ENCODE data around the gene HBS1L. TPM values are rescaled to one million over a fixed set of nuclear protein-coding genes. Genes with fewer than 3 reads are reported as not detected.

HBS1L gene
- polyA plus RNA-seq, 1 donor from 2014 or later = 103 TPM

DNA sequence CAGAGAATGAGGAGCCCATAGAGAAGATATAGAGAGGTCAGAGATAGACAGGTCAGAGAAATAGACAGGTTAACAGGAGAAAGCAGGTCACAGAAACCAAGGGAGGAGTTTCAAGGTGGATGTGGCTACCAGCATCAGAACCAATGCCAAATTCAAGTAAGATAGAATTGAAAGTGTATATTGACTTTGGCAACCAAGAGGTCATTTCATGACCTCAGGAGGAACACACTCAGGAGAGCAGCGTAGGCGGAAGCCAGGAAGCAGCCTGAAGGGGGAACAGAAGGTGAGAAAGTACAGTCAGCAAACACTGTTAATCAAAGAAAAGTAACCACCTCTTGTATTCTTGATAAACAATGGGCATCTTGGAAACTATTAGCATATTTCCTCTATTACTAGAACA, 70.8 kb downstream of the HBS1L start:
- Histone ChIP-seq H3K9me3 (ENCODE audit: low read length) (no peaks in the 10 kb centered on the region), H3K9ac (ENCODE audit: low read length) (no peak overlapping the region), H3F3A (ENCODE audit: insufficient read depth, low read length, poor library complexity, severe bottlenecking) (no peaks in the 10 kb centered on the region), H3K4me3 (ENCODE audit: low read length) (no peak overlapping the region), H3K4me2 (ENCODE audit: low read length) (no peak overlapping the region), H4K20me1 (ENCODE audit: insufficient read depth) (no peaks in the 10 kb centered on the region), H2AFZ (ENCODE audit: low read depth, low read length) (no peak overlapping the region), H3K27me3 (ENCODE audit: insufficient read depth, low read depth, low read length) (no peaks in the 10 kb centered on the region), H3K36me3 (ENCODE audit: insufficient read depth, low read length) (peaks cover 6% of the 10 kb centered on the region), H3K9me2 (ENCODE audit: insufficient read depth, low read length) (no peaks in the 10 kb centered on the region), H3K27ac (ENCODE audit: low read length) (no peak overlapping the region), H3K79me2 (replicated peaks; ENCODE audit: insufficient read depth, low read length) (no peaks in the 10 kb centered on the region)
- TF ChIP-seq EZH2 (IDR thresholded peaks at IDR 0.05; ENCODE audit: borderline replicate concordance, insufficient read depth, low read length, poor library complexity, severe bottlenecking) (no peak), EP300 (conservative IDR thresholded peaks at IDR 0.05; ENCODE audit: poor library complexity, severe bottlenecking) (no peak), RAD21 (conservative IDR thresholded peaks at IDR 0.05) (no peak), TAF1 (IDR thresholded peaks at IDR 0.05; ENCODE audit: low read depth) (no peak), SMC3 (conservative IDR thresholded peaks at IDR 0.05; ENCODE audit: poor library complexity) (no peak), POLR2AphosphoS5 (IDR thresholded peaks at IDR 0.05) (no peak), MXI1 (conservative IDR thresholded peaks at IDR 0.05; ENCODE audit: poor library complexity, severe bottlenecking) (no peak)
- TF ChIP-seq, protein P1, sequence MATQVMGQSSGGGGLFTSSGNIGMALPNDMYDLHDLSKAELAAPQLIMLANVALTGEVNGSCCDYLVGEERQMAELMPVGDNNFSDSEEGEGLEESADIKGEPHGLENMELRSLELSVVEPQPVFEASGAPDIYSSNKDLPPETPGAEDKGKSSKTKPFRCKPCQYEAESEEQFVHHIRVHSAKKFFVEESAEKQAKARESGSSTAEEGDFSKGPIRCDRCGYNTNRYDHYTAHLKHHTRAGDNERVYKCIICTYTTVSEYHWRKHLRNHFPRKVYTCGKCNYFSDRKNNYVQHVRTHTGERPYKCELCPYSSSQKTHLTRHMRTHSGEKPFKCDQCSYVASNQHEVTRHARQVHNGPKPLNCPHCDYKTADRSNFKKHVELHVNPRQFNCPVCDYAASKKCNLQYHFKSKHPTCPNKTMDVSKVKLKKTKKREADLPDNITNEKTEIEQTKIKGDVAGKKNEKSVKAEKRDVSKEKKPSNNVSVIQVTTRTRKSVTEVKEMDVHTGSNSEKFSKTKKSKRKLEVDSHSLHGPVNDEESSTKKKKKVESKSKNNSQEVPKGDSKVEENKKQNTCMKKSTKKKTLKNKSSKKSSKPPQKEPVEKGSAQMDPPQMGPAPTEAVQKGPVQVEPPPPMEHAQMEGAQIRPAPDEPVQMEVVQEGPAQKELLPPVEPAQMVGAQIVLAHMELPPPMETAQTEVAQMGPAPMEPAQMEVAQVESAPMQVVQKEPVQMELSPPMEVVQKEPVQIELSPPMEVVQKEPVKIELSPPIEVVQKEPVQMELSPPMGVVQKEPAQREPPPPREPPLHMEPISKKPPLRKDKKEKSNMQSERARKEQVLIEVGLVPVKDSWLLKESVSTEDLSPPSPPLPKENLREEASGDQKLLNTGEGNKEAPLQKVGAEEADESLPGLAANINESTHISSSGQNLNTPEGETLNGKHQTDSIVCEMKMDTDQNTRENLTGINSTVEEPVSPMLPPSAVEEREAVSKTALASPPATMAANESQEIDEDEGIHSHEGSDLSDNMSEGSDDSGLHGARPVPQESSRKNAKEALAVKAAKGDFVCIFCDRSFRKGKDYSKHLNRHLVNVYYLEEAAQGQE (IDR thresholded peaks at IDR 0.05; ENCODE audit: borderline replicate concordance) = no peak
- TF ChIP-seq, protein P2, sequence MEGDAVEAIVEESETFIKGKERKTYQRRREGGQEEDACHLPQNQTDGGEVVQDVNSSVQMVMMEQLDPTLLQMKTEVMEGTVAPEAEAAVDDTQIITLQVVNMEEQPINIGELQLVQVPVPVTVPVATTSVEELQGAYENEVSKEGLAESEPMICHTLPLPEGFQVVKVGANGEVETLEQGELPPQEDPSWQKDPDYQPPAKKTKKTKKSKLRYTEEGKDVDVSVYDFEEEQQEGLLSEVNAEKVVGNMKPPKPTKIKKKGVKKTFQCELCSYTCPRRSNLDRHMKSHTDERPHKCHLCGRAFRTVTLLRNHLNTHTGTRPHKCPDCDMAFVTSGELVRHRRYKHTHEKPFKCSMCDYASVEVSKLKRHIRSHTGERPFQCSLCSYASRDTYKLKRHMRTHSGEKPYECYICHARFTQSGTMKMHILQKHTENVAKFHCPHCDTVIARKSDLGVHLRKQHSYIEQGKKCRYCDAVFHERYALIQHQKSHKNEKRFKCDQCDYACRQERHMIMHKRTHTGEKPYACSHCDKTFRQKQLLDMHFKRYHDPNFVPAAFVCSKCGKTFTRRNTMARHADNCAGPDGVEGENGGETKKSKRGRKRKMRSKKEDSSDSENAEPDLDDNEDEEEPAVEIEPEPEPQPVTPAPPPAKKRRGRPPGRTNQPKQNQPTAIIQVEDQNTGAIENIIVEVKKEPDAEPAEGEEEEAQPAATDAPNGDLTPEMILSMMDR (IDR thresholded peaks at IDR 0.05; ENCODE audit: poor library complexity, severe bottlenecking) = no peak

DNA sequence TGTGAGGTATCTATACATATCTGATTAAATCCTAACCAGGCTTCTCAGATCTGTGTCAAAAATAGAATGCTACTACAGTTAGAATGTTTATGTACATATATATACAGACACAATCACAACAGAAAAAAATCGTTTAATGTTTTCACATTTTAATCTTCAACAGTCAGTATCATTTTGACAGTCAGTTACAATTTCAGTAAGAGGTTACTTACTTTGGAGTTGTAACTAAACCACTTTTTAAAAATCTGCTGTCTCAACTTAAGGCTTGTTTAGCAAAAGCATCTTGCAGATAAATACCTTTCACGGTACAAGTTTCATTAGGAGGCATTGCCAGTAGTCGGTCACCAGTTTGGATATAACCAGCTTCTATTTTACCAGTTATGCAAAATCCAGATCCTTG, 72.5 kb downstream of the HBS1L start:
- no peak overlapping the region for H3K9ac ChIP-seq (ENCODE audit: low read length)
- no peaks in the 10 kb centered on the region for H4K20me1 ChIP-seq (ENCODE audit: insufficient read depth)
- no peak overlapping the region for H2AFZ ChIP-seq (ENCODE audit: low read depth, low read length)
- no peak for TF ChIP-seq SMC3 (conservative IDR thresholded peaks at IDR 0.05; ENCODE audit: poor library complexity)
- no peak for TF ChIP-seq EP300 (conservative IDR thresholded peaks at IDR 0.05; ENCODE audit: poor library complexity, severe bottlenecking)
- TF ChIP-seq TAF1 (IDR thresholded peaks at IDR 0.05; ENCODE audit: low read depth) = no peak
- TF ChIP-seq, protein P2 (IDR thresholded peaks at IDR 0.05; ENCODE audit: poor library complexity, severe bottlenecking) = no peak
- no peak for TF ChIP-seq POLR2AphosphoS5 (IDR thresholded peaks at IDR 0.05)
- no peak for TF ChIP-seq RAD21 (conservative IDR thresholded peaks at IDR 0.05)
- TF ChIP-seq, protein P1 (IDR thresholded peaks at IDR 0.05; ENCODE audit: borderline replicate concordance) = no peak
- TF ChIP-seq MXI1 (conservative IDR thresholded peaks at IDR 0.05; ENCODE audit: poor library complexity, severe bottlenecking) = no peak
- no peak for TF ChIP-seq EZH2 (IDR thresholded peaks at IDR 0.05; ENCODE audit: borderline replicate concordance, insufficient read depth, low read length, poor library complexity, severe bottlenecking)
- no peaks in the 10 kb centered on the region for H3K27me3 ChIP-seq (ENCODE audit: insufficient read depth, low read depth, low read length)
- H3K79me2 ChIP-seq (replicated peaks; ENCODE audit: insufficient read depth, low read length) = no peaks in the 10 kb centered on the region
- no peak overlapping the region for H3K27ac ChIP-seq (ENCODE audit: low read length)
- H3F3A ChIP-seq (ENCODE audit: insufficient read depth, low read length, poor library complexity, severe bottlenecking) = no peaks in the 10 kb centered on the region
- no peak overlapping the region for H3K4me2 ChIP-seq (ENCODE audit: low read length)
- no peaks in the 10 kb centered on the region for H3K9me2 ChIP-seq (ENCODE audit: insufficient read depth, low read length)
- no peaks in the 10 kb centered on the region for H3K9me3 ChIP-seq (ENCODE audit: low read length)
- no peak overlapping the region for H3K4me3 ChIP-seq (ENCODE audit: low read length)
- peaks cover 8% of the 10 kb centered on the region for H3K36me3 ChIP-seq (ENCODE audit: insufficient read depth, low read length)
